ENCODE data around the gene ANKMY1. TPM values are rescaled to one million over a fixed set of nuclear protein-coding genes. Genes with fewer than 3 reads are reported as not detected.

ANKMY1 gene
- total and polyA plus RNA-seq, 2 of the 13 experiments (the other 11 are each of a cell fraction or from before 2014, with no cell fraction given), result 11.7 to 18.8 TPM

DNA sequence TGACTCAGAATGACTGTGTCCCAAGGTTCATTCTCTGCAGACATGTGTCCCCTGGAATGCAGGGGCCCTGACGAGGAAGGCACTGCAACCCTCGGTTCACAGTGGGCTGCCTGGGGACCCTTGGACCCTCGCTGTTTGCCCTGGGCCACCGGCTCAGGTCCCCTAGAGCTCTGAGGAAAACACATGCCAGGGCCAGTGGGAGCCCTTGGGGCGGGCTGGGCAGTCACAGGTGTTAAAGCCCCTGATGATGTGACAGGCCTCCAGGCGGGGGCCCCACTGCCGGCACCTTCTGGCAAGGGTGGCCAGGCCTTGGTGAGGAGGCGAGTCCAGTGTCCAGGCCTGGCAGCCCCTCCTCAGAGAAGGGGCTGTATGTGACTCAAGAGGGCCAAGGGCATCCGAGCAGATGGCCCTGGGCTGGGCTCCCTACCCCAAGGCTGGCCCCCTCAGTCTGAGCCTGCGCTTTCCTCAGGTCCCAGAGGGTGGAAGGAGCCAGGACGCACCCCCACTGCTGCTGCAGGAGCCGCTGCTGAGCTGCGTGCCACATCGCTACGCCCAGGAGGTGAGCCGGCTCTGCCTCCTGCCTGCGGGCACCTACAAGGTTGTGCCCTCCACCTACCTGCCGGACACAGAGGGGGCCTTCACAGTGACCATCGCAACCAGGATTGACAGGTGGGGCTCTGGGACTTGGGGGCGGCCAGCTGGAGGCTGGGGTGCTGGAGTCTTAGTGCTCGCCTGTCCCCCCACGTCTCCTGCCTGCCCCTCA lies 39.8 kb upstream of the ANKMY1 start (continued):
- peak; percentile 51; the same call in 1 of the 2 replicates for TF ChIP-seq FOXO1 (CRISPR knock-in tag; IDR thresholded peaks at IDR 0.05)
- peak; percentile 99 for TF ChIP-seq ZBTB7A (CRISPR knock-in tag; IDR thresholded peaks at IDR 0.05)
- TF ChIP-seq, protein P1, sequence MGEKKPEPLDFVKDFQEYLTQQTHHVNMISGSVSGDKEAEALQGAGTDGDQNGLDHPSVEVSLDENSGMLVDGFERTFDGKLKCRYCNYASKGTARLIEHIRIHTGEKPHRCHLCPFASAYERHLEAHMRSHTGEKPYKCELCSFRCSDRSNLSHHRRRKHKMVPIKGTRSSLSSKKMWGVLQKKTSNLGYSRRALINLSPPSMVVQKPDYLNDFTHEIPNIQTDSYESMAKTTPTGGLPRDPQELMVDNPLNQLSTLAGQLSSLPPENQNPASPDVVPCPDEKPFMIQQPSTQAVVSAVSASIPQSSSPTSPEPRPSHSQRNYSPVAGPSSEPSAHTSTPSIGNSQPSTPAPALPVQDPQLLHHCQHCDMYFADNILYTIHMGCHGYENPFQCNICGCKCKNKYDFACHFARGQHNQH (CRISPR knock-in tag; IDR thresholded peaks at IDR 0.05), result 0 out of 2 replicates have a peak, but pooled peaks have one; percentile 57
- peak; percentile 87 for TF ChIP-seq ZNF883 (CRISPR knock-in tag; IDR thresholded peaks at IDR 0.05; ENCODE audit: not compliant biosample characterization)
- TF ChIP-seq CEBPG (CRISPR knock-in tag; IDR thresholded peaks at IDR 0.05), result peak; percentile 17; the same call in 1 of the 2 replicates
- TF ChIP-seq SKI (IDR thresholded peaks at IDR 0.05; ENCODE audit: partially characterized antibody), result peak; percentile 75
- TF ChIP-seq FOXA3 (CRISPR knock-in tag; IDR thresholded peaks at IDR 0.05), result peak; percentile 63
- no peak for TF ChIP-seq SP1 (IDR thresholded peaks at IDR 0.05)
- TF ChIP-seq SP1 (CRISPR knock-in tag; IDR thresholded peaks at IDR 0.05), result 0 out of 2 replicates have a peak, but pooled peaks have one; percentile 7
- TF ChIP-seq BORCS8-MEF2B (CRISPR knock-in tag; IDR thresholded peaks at IDR 0.05), result peak; percentile 49; the same call in 1 of the 2 replicates
- TF ChIP-seq ZNF775 (CRISPR knock-in tag; IDR thresholded peaks at IDR 0.05; ENCODE audit: borderline replicate concordance), result no peak
- TF ChIP-seq ZNF713 (CRISPR knock-in tag; IDR thresholded peaks at IDR 0.05), result no peak
- TF ChIP-seq, protein P2, sequence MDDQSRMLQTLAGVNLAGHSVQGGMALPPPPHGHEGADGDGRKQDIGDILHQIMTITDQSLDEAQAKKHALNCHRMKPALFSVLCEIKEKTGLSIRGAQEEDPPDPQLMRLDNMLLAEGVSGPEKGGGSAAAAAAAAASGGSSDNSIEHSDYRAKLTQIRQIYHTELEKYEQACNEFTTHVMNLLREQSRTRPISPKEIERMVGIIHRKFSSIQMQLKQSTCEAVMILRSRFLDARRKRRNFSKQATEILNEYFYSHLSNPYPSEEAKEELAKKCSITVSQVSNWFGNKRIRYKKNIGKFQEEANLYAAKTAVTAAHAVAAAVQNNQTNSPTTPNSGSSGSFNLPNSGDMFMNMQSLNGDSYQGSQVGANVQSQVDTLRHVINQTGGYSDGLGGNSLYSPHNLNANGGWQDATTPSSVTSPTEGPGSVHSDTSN (CRISPR knock-in tag; IDR thresholded peaks at IDR 0.05; ENCODE audit: borderline replicate concordance), result no peak
- TF ChIP-seq ZFP36L2 (CRISPR knock-in tag; IDR thresholded peaks at IDR 0.05), result no peak
- TF ChIP-seq, protein P3, sequence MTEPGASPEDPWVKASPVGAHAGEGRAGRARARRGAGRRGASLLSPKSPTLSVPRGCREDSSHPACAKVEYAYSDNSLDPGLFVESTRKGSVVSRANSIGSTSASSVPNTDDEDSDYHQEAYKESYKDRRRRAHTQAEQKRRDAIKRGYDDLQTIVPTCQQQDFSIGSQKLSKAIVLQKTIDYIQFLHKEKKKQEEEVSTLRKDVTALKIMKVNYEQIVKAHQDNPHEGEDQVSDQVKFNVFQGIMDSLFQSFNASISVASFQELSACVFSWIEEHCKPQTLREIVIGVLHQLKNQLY (CRISPR knock-in tag; IDR thresholded peaks at IDR 0.05), result peak; percentile 34; the same call in 1 of the 2 replicates
- TF ChIP-seq KAT8 (CRISPR knock-in tag; IDR thresholded peaks at IDR 0.05), result no peak
- TF ChIP-seq RNF2 (conservative IDR thresholded peaks at IDR 0.05; ENCODE audit: low read depth), result 0 out of 2 replicates have a peak, but pooled peaks have one; percentile 66
- peak; percentile 71; the same call in 1 of the 2 replicates for TF ChIP-seq ESRRA (CRISPR knock-in tag; IDR thresholded peaks at IDR 0.05; ENCODE audit: low read depth)
- TF ChIP-seq, protein P4, sequence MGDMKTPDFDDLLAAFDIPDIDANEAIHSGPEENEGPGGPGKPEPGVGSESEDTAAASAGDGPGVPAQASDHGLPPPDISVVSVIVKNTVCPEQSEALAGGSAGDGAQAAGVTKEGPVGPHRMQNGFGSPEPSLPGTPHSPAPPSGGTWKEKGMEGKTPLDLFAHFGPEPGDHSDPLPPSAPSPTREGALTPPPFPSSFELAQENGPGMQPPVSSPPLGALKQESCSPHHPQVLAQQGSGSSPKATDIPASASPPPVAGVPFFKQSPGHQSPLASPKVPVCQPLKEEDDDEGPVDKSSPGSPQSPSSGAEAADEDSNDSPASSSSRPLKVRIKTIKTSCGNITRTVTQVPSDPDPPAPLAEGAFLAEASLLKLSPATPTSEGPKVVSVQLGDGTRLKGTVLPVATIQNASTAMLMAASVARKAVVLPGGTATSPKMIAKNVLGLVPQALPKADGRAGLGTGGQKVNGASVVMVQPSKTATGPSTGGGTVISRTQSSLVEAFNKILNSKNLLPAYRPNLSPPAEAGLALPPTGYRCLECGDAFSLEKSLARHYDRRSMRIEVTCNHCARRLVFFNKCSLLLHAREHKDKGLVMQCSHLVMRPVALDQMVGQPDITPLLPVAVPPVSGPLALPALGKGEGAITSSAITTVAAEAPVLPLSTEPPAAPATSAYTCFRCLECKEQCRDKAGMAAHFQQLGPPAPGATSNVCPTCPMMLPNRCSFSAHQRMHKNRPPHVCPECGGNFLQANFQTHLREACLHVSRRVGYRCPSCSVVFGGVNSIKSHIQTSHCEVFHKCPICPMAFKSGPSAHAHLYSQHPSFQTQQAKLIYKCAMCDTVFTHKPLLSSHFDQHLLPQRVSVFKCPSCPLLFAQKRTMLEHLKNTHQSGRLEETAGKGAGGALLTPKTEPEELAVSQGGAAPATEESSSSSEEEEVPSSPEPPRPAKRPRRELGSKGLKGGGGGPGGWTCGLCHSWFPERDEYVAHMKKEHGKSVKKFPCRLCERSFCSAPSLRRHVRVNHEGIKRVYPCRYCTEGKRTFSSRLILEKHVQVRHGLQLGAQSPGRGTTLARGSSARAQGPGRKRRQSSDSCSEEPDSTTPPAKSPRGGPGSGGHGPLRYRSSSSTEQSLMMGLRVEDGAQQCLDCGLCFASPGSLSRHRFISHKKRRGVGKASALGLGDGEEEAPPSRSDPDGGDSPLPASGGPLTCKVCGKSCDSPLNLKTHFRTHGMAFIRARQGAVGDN (CRISPR knock-in tag; IDR thresholded peaks at IDR 0.05), result peak; percentile 98
- TF ChIP-seq ZNF337 (CRISPR knock-in tag; IDR thresholded peaks at IDR 0.05; ENCODE audit: borderline replicate concordance, low read depth), result no peak
- peak; percentile 90 for TF ChIP-seq PHF21A (CRISPR knock-in tag; IDR thresholded peaks at IDR 0.05)
- peak; percentile 39; the same call in 1 of the 2 replicates for TF ChIP-seq MEF2D (CRISPR knock-in tag; IDR thresholded peaks at IDR 0.05)

All from HepG2 (cell line).